K562 (cell line): Measurements from ENCODE around the gene KRT35. TPM values are rescaled to one million over a fixed set of nuclear protein-coding genes. Genes with fewer than 3 reads are reported as not detected.

Experiments used
- ATAC-seq: fragments of 200-7000 bp; cut with Tn5 transposase; 3 replicates; pipeline ENCODE4 v1.9.1; 2020; ENCODE audit warnings: moderate library complexity
- BruUV-seq: library from RNA; stranded (reverse); fragments of 400-500 nt; replicated peaks from 2 replicates; lab custom pipeline; 2021; lab: Mats Ljungman, UMichigan
- CTCF ChIA-PET: fragments of 300-600 bp; formaldehyde crosslinking; extraction: SDS; loops from one replicate; lab custom pipeline; 2021; ENCODE audit warnings: low intra/inter-chr PET ratio; lab: Yijun Ruan, JAX
- POLR2A ChIA-PET: fragments of 300-600, 350-650 bp; sonication (Branson Sonifier 250); formaldehyde crosslinking; extraction: SDS; loops from one replicate; lab custom pipeline; 2021; ENCODE audit warnings: antibody characterized with exemption, inconsistent platforms; lab: Yijun Ruan, JAX
- DNase-seq, 4 experiments: peaks; one replicate each; pipeline versions ENCODE4 v3.0.0 to v3.0.0-alpha.2; 2011 to 2018; ENCODE audit warnings: low spot score in 3 of 4, mixed read lengths in 3 of 4; ENCODE audit errors: extremely low read depth in 1 of 4
- FAIRE-seq: peaks from 2 replicates; lab custom pipeline; 2011; peaks lifted over from hg19 to GRCh38; lab: Jason Lieb, UNC
- H2AFZ ChIP-seq: 2 replicates; pipeline ENCODE4 v1.6.0; 2011; ENCODE audit warnings: low read depth, low read length, control low read depth, inconsistent platforms
- H3K27ac ChIP-seq: fragments of 200-600 bp; 3 replicates; pipeline ENCODE4 v1.8.0; 2011; ENCODE audit warnings: low read depth, mild to moderate bottlenecking, control low read depth, inconsistent platforms, low read length, moderate library complexity, mixed read lengths; ENCODE audit errors: extremely low read depth
- H3K27me3 ChIP-seq, 2 experiments: fragments of 300-600 bp in 1 of 2; 2 replicates in 1 of 2; 3 replicates in 1 of 2; pipeline versions ENCODE4 v1.6.0 to v1.8.0; 2011; ENCODE audit warnings: inconsistent platforms in 2 of 2, low read length in 2 of 2, mild to moderate bottlenecking in 1 of 2, mixed read lengths in 1 of 2, moderate library complexity in 1 of 2; ENCODE audit not compliant: control insufficient read depth in 2 of 2, insufficient read depth in 2 of 2
- H3K36me3 ChIP-seq: fragments of 300-600 bp; 3 replicates; pipeline ENCODE4 v1.8.0; 2011; ENCODE audit warnings: mild to moderate bottlenecking, low read length, inconsistent platforms; ENCODE audit not compliant: control insufficient read depth, insufficient read depth
- H3K4me1 ChIP-seq, 2 experiments: fragments of 200-600 bp in 1 of 2; replicated peaks in 1 of 2; 2 replicates in 1 of 2; 3 replicates in 1 of 2; pipeline versions ENCODE4 v1.5.1 to v1.8.0; 2011; ENCODE audit warnings: inconsistent platforms in 2 of 2, low read length in 2 of 2, mild to moderate bottlenecking in 1 of 2, mixed read lengths in 1 of 2, moderate library complexity in 1 of 2; ENCODE audit not compliant: control insufficient read depth in 2 of 2, insufficient read depth in 2 of 2
- H3K4me2 ChIP-seq: 2 replicates; pipeline ENCODE4 v1.6.1; 2011; ENCODE audit warnings: low read length, control low read depth, inconsistent platforms, mixed read lengths; ENCODE audit not compliant: insufficient read depth
- H3K4me3 ChIP-seq: fragments of 200-600 bp; sonication (generic), shearing (Covaris generic); 2 replicates; pipeline ENCODE4 v1.5.1; 2016; ENCODE audit warnings: control low read depth, inconsistent platforms
- H3K79me2 ChIP-seq: fragments of 200-600 bp; 3 replicates; pipeline ENCODE4 v1.8.0; 2011; ENCODE audit warnings: low read length, inconsistent platforms; ENCODE audit not compliant: control insufficient read depth, insufficient read depth
- H3K9ac ChIP-seq, 2 experiments: 2 replicates each; pipeline versions ENCODE4 v1.6.0 to v1.6.1; 2011; ENCODE audit warnings: low read depth in 2 of 2, low read length in 2 of 2, control low read depth in 1 of 2, inconsistent platforms in 1 of 2, mild to moderate bottlenecking in 1 of 2, mixed read lengths in 1 of 2; ENCODE audit not compliant: insufficient read depth in 1 of 2
- H3K9me1 ChIP-seq: one replicate; pipeline ENCODE4 v1.6.0; 2011; ENCODE audit warnings: inconsistent platforms, mild to moderate bottlenecking, low read length, moderate library complexity; ENCODE audit not compliant: control insufficient read depth, insufficient read depth
- H3K9me3 ChIP-seq: replicated peaks from 2 replicates; pipeline ENCODE4 v1.5.1; 2011; ENCODE audit warnings: low read depth, low read length, inconsistent platforms; ENCODE audit not compliant: control insufficient read depth, insufficient read depth
- H4K20me1 ChIP-seq: replicated peaks from 2 replicates; pipeline ENCODE4 v1.6.1; 2011; ENCODE audit warnings: low read length, inconsistent platforms, mixed read lengths; ENCODE audit not compliant: control insufficient read depth, insufficient read depth
- BHLHE40 ChIP-seq: IDR thresholded peaks from 2 replicates; pipeline ENCODE4 v1.6.1; 2011; ENCODE audit warnings: low read length, improper control_type of control experiment
- BRF1 ChIP-seq: IDR thresholded peaks from 3 replicates; pipeline ENCODE4 v1.6.1; 2011; ENCODE audit warnings: borderline replicate concordance, mild to moderate bottlenecking; ENCODE audit not compliant: insufficient read length; ENCODE audit errors: extremely low read depth
- LARP7 ChIP-seq: fragments of 450-650 bp; IDR thresholded peaks from 2 replicates; pipeline ENCODE4 v1.6.1; 2016
- MAFK ChIP-seq: IDR thresholded peaks from 2 replicates; pipeline ENCODE4 v1.6.1; 2011; ENCODE audit warnings: low read length, improper control_type of control experiment
- MAZ ChIP-seq, 2 experiments: fragments of 450-650 bp in 1 of 2; sonication (generic) in 1 of 2; formaldehyde crosslinking; IDR thresholded peaks in 1 of 2; conservative IDR thresholded peaks in 1 of 2; 2 replicates each; pipeline versions ENCODE4 v1.4.0 to v1.5.0; 2020; ENCODE audit warnings: mild to moderate bottlenecking in 1 of 2, missing genetic modification reagents in 1 of 2
- NCOA6 ChIP-seq: fragments of 450-650 bp; IDR thresholded peaks from 2 replicates; pipeline ENCODE4 v1.6.1; 2017; ENCODE audit warnings: mild to moderate bottlenecking
- POLR2G ChIP-seq: fragments of 200-400 bp; formaldehyde crosslinking; IDR thresholded peaks from 2 replicates; pipeline ENCODE4 v1.6.1; 2017; ENCODE audit warnings: low read depth, mild to moderate bottlenecking, antibody characterized with exemption, low read length, moderate library complexity
- RCOR1 ChIP-seq, 2 experiments: IDR thresholded peaks; 2 replicates each; pipeline ENCODE4 v1.6.1; 2012; ENCODE audit warnings: low read depth in 2 of 2, low read length in 2 of 2, borderline replicate concordance in 1 of 2, improper control_type of control experiment in 1 of 2
- SPI1 ChIP-seq: IDR thresholded peaks from 2 replicates; pipeline ENCODE4 v1.6.1; 2011; ENCODE audit warnings: low read depth, low read length, control low read depth, borderline replicate concordance
- STAT5B ChIP-seq: fragments of 250-450 bp; sonication (Bioruptor Pico); IDR thresholded peaks from 2 replicates; pipeline ENCODE4 v1.8.0; 2021; ENCODE audit warnings: mild to moderate bottlenecking, inconsistent platforms
- ZC3H4 ChIP-seq: sonication (generic); formaldehyde crosslinking; IDR thresholded peaks from 2 replicates; pipeline ENCODE4 v1.9.0; 2021; ENCODE audit warnings: missing genetic modification reagents, borderline replicate concordance
- ZNF274 ChIP-seq: IDR thresholded peaks from 2 replicates; pipeline ENCODE4 v1.6.1; 2011; ENCODE audit warnings: low read depth, mild to moderate bottlenecking, low read length, moderate library complexity, borderline replicate concordance
- ZSCAN32 ChIP-seq: fragments of 450-650 bp; formaldehyde crosslinking; IDR thresholded peaks from 2 replicates; pipeline ENCODE4 v1.4.0; 2020; ENCODE audit warnings: mild to moderate bottlenecking, moderate library complexity
- WGBS: fragments of 100-300 bp; shearing (Covaris generic); methylation state at CpG from one replicate; pipeline ENCODE4 v1.1.6; 2016; ENCODE audit warnings: low coverage, mixed read lengths; ENCODE audit not compliant: insufficient coverage; ENCODE audit errors: missing lambda C conversion rate; 5-methylcytosine and 5-hydroxymethylcytosine counted together
- in situ Hi-C: fragments of 300-500 bp; cut with MboI; formaldehyde crosslinking; loops from 4 replicates; pipeline ENCODE4 v1.15.0; 2018; ENCODE audit warnings: inconsistent platforms, mixed read lengths
- intact Hi-C: fragments of 100-400 bp; cut with micrococcal nuclease; formaldehyde crosslinking; loops from 2 replicates; pipeline ENCODE4 v1.14.2; 2022
- polyA plus RNA-seq, 8 experiments: library from polyadenylated mRNA; depleted of rRNA in 4 of 8; stranded (reverse) in 5 of 8; unstranded in 3 of 8; fragments of >200 nt; fragmentation: Nextera tagmentation in 2 of 8; fragmentation: Illumina TruSeq in 1 of 8; extraction: Ambion mirVana in 2 of 8; extraction: Trizol in 1 of 8; gene quantifications; 2 replicates each; pipeline versions ENCODE4 v1.2.1 to v1.2.3, GENCODE V29; 2011 to 2014; ENCODE audit warnings: inconsistent platforms in 1 of 8, missing spikeins in 1 of 8
- total RNA-seq, 7 experiments: library from RNA; depleted of rRNA in 6 of 7; stranded (reverse); fragments of >200 nt in 6 of 7; fragmentation: Illumina TruSeq in 2 of 7; extraction: Trizol in 2 of 7; gene quantifications; 2 replicates each; pipeline versions ENCODE4 v1.2.1 to v1.2.3, GENCODE V29; 2011 to 2021; ENCODE audit warnings: low replicate concordance in 1 of 7
- TF ChIP-seq, protein P1 (sequence below): sonication (generic); formaldehyde crosslinking; IDR thresholded peaks from 2 replicates; pipeline ENCODE4 v1.8.1; 2023; ENCODE audit warnings: mild to moderate bottlenecking, missing genetic modification reagents
- TF ChIP-seq, protein P2 (sequence below): IDR thresholded peaks from 2 replicates; pipeline ENCODE4 v1.6.1; 2011; ENCODE audit warnings: borderline replicate concordance, low read depth, mild to moderate bottlenecking, moderate library complexity, low read length; ENCODE audit not compliant: insufficient read depth, poor library complexity, severe bottlenecking
- TF ChIP-seq, protein P3 (sequence below): fragments of 250-450 bp; sonication (Bioruptor Pico); IDR thresholded peaks from 2 replicates; pipeline ENCODE4 v1.4.0; 2020; ENCODE audit warnings: borderline replicate concordance

KRT35 gene
- total and polyA plus RNA-seq, 9 of the 15 experiments (the other 6 are each of a cell fraction or from before 2014, with no cell fraction given): not detected

DNA sequence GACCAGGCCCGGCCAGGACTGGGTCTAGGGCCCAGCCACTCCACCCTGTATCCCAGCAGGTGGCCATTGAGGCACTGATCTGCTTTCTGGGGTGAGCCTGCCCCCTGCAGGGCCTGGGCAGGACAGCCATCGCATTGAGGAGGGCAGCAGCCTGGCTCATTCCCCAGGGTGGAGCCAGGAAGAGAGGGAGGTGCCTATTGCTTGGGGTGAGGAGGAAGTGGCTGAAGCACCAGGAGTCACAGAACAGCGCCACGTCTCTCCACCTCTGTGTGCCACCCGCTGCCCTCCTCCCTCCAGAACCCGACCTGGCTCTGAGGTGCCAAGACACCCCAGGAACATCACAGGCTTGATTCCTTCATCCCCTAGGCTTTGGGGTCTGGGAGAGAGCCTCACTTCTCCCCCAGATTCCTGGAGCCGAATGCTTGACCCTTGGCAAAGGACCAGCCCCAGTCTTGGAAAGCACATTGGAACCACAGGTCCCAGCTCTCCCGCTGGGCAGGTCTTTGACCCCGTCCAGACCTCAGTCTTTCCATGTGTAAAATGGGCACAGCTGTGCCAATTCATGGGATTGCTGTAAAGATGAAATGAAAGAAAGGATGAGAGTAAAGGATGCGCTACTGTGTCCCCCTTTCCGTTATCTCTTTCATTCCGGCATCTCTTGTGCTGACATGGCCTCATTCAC lies 16.0 kb upstream of the KRT35 start:
- no peaks in the 10 kb centered on the region for H4K20me1 ChIP-seq
- in situ Hi-C loops (no loop called here), intact Hi-C loops (loop anchor here (10.0 kb wide), 1 partner anchor 592 kb away; no protein-coding TSS in a partner anchor)
- peaks cover 48 to 53% of the 10 kb centered on the region in 2 experiments for H3K4me1 ChIP-seq
- peak; percentile 78 for FAIRE-seq
- peak overlapping the region; percentile 87 for H2AFZ ChIP-seq
- DNase-seq: peak; percentile 88 to 91 (median 90)
- peak; percentile 92 for ATAC-seq
- H3K4me2 ChIP-seq: peak overlapping the region; percentile 60; the same call in 1 of the 2 replicates
- peak overlapping the region in 1 of 2 experiments; percentile 85; a peak in 2 of 4 replicates for H3K9ac ChIP-seq
- no peaks in the 10 kb centered on the region for H3K27me3 ChIP-seq
- ChIA-PET CTCF (interaction anchor here (0.7 to 0.9 kb wide), 2 partner anchors 11 to 587 kb away, joined by 3 to 6 read pairs; no protein-coding TSS in a partner anchor), POLR2A (interaction anchor here (1.4 kb wide), 1 partner anchor 8 kb away, joined by 6 read pairs; no protein-coding TSS in a partner anchor)
- no TSS peak for BruUV-seq
- no peaks in the 10 kb centered on the region for H3K79me2 ChIP-seq
- no peaks in the 10 kb centered on the region for H3K9me1 ChIP-seq
- no peaks in the 10 kb centered on the region for H3K9me3 ChIP-seq
- no peak overlapping the region for H3K4me3 ChIP-seq
- H3K36me3 ChIP-seq: no peaks in the 10 kb centered on the region
- 35% methylated on average over 11 of the region's 12 CpGs for WGBS
- no peak overlapping the region for H3K27ac ChIP-seq
- TF ChIP-seq, protein P1, sequence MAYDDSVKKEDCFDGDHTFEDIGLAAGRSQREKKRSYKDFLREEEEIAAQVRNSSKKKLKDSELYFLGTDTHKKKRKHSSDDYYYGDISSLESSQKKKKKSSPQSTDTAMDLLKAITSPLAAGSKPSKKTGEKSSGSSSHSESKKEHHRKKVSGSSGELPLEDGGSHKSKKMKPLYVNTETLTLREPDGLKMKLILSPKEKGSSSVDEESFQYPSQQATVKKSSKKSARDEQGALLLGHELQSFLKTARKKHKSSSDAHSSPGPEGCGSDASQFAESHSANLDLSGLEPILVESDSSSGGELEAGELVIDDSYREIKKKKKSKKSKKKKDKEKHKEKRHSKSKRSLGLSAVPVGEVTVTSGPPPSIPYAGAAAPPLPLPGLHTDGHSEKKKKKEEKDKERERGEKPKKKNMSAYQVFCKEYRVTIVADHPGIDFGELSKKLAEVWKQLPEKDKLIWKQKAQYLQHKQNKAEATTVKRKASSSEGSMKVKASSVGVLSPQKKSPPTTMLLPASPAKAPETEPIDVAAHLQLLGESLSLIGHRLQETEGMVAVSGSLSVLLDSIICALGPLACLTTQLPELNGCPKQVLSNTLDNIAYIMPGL: no peak
- TF ChIP-seq ZC3H4 (CRISPR knock-in tag): no peak
- TF ChIP-seq MAZ (CRISPR knock-in tag; conservative IDR thresholded peaks at IDR 0.05 in 1 of 2, IDR thresholded peaks at IDR 0.05 in 1 of 2): peak in 1 of 2 experiments; percentile 72; a peak in 1 of 4 replicates
- TF ChIP-seq, protein P2, sequence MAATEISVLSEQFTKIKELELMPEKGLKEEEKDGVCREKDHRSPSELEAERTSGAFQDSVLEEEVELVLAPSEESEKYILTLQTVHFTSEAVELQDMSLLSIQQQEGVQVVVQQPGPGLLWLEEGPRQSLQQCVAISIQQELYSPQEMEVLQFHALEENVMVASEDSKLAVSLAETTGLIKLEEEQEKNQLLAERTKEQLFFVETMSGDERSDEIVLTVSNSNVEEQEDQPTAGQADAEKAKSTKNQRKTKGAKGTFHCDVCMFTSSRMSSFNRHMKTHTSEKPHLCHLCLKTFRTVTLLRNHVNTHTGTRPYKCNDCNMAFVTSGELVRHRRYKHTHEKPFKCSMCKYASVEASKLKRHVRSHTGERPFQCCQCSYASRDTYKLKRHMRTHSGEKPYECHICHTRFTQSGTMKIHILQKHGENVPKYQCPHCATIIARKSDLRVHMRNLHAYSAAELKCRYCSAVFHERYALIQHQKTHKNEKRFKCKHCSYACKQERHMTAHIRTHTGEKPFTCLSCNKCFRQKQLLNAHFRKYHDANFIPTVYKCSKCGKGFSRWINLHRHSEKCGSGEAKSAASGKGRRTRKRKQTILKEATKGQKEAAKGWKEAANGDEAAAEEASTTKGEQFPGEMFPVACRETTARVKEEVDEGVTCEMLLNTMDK: peak; percentile 76
- TF ChIP-seq BRF1: no peak
- TF ChIP-seq MAFK: no peak
- peak in 1 of 2 experiments; percentile 72; a peak in 2 of 4 replicates for TF ChIP-seq RCOR1 (IDR thresholded peaks at IDR 0.05; ENCODE audit: borderline replicate concordance in 1 of 2, low read depth in 2 of 2, low read length in 2 of 2)
- TF ChIP-seq, protein P3, sequence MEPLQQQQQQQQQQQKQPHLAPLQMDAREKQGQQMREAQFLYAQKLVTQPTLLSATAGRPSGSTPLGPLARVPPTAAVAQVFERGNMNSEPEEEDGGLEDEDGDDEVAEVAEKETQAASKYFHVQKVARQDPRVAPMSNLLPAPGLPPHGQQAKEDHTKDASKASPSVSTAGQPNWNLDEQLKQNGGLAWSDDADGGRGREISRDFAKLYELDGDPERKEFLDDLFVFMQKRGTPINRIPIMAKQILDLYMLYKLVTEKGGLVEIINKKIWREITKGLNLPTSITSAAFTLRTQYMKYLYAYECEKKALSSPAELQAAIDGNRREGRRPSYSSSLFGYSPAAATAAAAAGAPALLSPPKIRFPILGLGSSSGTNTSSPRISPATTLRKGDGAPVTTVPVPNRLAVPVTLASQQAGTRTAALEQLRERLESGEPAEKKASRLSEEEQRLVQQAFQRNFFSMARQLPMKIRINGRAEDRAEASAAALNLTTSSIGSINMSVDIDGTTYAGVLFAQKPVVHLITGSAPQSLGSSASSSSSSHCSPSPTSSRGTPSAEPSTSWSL (CRISPR knock-in tag): no peak
- TF ChIP-seq NCOA6: no peak
- no peak for TF ChIP-seq ZNF274
- peak; percentile 49; the same call in 1 of the 2 replicates for TF ChIP-seq POLR2G
- no peak for TF ChIP-seq STAT5B (CRISPR knock-in tag)
- no peak for TF ChIP-seq ZSCAN32
- peak; percentile 90 for TF ChIP-seq SPI1
- TF ChIP-seq LARP7: no peak
- TF ChIP-seq BHLHE40: no peak; the same call in 1 of the 2 replicates
